NCI-H2227 (cell line): ENCODE results near the gene FOSL2.

Source experiments
- DNase-seq: peaks from one replicate; lab custom pipeline; 2025; ENCODE audit not compliant: unreplicated experiment; lab: John Stamatoyannopoulos, UW

FOSL2 gene

DNA sequence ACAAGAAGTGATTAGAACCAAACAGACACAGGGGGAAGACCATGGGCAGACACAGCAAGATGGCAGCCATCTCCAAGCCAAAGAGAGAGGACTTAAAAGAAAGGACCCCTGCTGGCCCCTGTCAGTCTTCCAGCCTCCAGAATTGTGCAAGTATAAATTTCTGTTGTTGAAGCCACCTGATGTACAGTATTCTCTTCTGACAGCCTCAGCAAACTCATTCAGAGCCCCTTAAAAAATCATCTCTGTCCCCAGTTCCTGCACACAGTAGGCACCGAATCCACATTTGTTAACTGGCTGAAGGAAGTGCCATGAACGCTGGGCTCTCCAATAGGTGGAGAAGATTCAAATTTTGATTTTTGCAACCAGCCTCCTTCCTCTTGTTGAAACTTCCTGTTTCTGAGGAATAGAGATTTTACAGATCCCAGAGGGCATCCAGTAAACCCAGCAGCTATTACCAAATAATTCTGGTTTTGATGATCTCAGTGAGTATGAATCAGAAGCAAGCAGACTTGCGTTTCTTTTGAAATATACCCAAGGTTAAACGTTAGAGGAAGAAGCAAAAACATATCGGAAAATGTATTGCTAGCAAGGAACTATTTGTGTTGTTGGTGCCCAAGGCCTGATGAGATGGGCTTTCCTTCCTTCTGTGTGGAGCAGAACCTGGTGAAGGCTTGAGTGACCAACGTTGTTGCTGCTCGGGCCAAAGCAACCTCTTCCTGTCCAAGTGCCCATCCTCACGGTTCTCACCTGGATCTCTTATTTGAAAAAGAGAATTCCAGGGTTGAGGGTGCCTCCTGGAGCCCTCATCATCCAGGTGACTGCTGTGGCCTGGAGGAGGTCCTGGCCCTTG lies 55.5 kb downstream of the FOSL2 start:
- no peak for DNase-seq

DNA sequence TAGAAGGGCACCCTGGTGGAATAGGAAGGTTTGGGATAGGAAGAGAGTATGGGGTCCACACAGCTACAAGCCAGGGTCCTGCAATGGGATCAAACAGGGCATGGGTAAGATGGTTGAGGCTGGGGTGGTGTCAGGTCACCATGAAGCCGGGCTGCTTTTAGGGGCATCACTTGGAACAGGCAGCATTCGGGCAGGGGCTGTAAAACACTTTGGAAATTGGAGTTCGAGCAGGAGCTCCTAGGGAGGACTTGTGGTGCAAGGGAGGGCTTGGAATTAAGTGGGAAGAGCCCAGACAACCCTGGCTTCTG lies 56.1 kb downstream of the FOSL2 start:
- DNase-seq: no peak

DNA sequence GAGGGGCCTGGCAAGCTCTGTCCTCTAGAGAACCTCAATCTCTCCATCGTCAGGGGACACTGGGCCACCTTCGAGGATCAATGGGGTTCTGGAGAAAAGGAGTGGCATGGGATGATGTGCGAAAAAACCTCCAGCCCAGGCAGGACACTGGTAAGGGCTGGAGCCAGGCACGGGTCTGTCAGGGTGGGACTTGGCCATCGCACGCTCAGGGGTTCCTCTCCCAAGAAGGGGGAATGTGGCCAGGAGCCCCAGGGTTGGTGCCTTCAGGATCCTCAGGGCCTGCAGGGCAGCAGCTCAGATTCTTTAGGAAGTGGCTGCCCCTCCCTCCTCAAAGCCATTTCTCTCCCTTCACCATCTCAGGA lies 56.4 kb downstream of the FOSL2 start:
- DNase-seq: no peak

DNA sequence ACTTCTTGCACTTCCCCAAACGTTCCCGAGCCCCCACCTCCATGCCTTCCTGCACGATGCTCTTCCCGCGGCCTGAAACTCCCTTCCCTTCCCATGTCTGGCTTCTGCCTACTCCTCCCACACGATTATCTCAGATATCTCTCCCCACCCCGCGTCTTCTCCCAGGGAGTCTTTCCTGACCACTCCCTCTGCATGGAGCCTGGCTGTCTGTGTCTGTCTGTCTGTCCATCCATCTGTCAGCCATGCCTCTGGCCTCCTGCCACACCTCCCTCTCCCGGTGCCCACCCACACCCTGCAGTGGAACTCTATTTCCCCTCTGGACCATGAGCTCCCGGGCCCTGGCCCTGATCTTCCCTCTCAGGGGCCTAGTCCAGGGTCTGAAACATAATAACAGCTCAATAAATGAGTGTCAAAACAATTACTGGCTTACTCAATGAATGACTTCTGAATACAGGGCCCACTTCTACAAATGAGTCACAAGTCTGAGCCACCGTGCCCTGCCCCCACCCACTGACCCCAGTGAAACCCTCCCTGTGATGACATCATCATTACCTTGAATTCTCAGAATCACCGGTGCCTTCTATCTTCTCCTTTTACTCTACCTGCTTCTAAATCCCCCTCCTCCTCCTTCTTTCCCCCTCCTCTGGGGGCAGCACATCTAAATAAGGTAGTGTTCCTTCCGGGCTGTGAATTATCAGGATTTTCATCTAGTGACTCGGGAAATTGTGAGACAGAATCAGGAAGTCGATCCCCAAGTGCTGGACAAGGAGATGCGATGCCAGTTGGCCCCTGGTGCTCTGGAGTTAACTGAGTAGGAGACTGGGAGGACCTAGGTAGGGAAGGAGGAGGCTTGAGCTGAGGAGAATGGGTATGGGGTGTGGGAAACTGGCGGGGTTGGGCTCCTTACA lies 57.1 kb downstream of the FOSL2 start:
- DNase-seq: no peak

DNA sequence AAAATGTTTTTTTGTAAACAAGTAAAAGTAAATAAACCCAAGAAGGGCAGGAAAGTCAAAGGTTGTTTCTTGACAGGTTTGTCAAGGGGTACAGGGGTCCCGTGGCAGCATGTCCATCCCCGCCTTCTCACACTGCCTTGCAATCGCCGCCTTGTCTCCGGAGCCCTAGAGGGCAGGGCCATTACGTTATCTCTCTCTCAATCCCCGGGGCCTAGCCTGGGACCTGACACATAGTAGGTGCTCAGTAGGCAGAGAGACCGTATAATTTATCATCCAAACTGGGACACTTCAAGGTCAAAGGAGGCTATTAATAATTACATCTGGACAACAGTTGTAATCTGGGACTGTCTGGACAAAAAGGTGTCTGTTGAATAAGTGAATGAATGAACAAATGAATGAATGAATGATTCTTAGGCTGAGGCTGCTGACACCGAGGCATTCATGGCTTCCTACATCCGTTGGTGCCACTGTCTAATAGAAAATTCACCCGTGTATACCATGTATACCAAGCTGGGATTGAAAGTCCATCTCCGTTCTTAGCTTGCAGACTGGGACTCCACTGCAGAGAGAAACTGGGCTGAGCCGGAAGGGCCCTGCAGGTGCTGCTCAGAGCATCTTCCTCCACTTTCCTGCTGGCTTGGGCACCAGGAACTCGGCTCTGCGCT lies 58.4 kb downstream of the FOSL2 start:
- no peak for DNase-seq

DNA sequence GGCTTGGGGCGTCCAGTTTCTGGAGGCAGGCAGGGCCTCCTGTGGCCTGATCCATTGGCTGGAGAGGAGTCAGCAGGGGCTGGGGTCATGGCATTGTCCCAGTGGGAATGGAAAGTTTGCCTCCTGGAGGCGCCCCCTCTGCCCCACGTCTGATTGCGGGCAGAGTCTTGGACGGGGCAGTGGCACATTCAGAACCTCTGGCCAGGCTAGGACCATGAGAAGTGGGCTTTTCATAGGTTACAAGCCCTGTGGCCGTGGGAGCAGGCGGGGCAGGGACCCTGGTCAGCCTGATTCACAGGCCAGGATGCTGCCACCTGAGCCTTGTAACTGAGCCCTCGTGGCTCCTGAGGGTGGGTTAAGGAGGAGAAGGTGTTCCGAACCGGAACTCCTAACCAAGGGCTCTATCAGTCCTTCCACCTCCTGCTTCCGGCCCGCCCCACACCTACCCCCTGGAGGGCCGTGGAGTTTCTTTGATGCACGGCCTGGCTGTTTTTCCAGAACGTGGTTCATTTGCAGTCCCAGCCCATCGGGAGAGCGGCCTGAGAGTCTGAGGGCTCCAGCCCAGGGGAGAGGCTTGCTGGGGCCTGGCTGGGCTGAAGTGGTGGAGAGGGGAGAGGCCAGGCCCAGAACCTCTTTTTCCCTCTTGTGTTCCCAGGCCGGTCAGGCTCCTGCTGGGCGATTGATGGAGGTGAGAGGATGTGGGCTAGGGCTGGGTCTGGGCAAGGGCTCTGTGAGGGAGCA lies 59.3 kb downstream of the FOSL2 start:
- no peak for DNase-seq

DNA sequence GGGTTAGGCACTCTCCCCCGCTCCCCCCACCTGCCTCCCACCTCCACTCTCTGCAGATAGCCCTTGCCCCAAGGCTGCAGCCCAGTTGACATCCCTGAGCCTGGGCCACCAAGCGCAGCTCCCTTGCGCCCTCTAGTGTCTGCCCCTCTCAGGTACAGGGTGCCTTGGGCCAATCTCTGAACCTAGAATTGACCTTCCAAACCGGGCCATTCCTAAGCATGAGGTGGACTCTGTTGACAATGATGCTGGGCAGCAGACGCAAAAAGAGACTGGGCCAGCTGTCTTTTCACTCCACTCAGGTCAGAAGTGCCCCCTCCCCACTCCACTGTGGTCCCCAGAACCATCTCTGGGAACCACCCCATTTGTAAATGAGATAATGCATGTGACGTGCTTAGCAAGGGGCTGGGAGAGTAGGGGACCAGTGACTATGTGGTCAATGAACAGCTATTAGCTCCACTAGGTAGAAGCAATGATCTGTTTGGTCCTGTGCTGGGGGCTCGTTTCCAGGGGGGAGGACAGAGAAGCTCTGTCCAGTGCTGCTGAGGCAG lies 60.0 kb downstream of the FOSL2 start:
- no peak for DNase-seq

DNA sequence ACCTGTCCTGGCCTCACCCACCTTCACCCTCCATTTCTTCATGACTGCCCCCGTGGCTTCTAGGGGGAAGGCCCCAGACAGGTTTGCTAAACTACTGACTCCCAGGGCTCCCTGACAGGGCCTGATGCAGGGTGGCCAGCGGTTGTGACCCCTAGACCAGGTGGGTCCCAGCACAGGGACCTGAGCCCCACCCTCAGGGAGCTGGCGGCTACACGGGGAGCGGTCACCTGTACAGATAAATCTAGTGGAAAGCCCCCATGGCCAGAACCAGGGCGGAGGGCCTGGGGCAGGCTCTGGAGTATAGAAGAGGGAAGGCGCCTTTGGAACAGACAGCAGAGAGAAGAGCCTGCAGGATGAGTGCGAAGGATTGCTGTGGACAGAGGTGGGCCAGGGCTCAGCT lies 60.7 kb downstream of the FOSL2 start:
- no peak for DNase-seq

DNA sequence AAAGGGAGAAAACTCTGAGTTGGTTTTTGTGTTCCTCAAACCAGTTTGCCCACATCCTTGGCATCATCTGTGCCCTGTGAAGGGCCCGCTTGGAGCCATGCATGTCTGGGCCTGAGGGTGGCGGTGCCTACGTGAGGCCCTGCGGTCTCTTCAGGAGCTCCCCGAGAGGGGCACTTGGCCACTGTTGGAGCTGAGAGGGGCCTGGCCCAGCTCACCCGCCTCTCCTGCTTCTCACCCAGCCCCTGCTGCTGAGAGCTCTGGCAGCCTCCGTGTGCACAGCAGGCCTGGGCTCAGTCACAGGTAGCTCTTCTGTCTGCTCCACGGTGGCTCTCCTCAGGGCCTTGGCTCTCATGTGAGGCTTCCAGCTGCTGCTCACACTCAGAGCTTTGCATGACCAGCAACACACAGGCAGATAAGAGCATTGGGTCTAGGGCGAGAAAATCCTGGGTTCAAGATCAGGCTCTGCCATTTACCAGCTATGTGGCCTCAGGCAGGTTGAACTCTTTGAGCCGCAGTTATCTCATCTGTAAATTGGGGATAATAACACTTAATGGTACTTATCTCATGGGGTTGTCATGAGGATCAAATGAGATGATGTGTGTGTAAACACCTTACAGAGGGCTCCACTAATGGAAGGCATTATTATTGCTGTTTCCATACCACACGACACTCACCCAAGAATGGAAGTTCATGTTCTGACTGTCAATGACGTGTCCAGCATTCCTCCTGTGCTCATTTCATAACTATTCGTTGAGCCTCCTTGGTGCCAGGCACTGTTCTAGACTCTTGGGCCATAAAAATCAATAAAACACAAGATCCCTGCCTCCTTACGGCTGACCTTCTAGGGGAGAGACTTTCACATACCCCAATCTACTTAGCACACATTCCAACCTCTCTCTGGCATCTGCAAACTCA lies 61.6 kb downstream of the FOSL2 start:
- DNase-seq: no peak

DNA sequence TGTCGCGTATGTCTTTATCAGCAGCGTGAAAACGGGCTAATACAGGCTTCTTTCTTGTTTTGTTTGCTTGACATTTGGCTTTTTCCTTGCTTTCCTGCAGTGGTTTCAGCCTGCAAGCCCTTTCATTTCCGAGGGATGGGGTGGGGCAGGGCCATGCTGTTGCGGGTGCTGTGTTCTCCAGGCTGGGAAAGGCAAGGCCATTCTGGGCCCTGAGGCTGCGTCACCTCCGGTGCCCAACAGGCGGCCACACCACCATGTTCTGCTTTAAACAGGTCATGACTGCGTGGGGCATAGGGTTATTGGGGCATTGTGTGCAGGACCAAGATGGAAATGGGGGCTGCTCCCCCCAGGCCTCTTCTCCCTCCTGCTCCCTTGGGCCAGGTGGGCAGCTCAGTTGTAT lies 64.6 kb downstream of the FOSL2 start:
- no peak for DNase-seq

DNA sequence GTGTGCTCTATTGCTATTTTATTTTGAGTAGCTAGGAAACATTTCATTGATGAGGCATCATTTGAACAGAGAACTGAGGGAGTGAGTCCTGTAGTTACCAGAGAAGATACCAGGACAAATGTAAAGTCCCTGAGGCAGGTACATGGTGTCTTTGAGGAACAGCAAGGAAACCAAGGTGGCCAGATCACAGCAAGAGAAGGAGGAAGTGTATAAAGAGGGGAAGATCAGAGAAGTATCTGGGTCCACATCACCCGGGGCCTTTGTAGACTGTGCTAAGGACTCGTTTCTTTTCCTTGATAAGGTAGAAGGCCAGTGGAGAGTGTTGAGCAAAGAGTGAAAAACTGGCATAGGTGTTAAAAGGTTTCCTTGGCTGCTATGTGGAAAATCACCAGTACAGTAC lies 68.4 kb downstream of the FOSL2 start:
- DNase-seq: no peak

DNA sequence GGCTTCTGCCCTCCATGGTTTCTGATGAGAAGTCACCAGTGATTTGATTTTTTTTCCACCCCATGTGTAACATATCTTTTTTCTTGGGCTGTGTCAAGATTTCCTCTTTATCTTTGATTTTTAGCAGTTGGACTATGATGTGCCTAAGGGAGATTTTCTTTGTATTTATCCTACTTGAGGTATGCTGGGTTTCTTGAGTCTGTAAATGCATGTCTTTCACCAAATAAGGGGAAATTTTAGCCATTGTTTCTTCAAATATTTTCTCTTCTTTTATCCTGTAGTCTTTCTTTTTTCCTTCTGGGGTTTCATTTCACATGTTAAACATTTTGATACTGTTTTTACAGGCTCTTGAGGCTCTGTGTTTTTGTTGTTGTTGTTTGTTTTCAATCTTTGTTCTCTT lies 69.5 kb downstream of the FOSL2 start:
- no peak for DNase-seq

DNA sequence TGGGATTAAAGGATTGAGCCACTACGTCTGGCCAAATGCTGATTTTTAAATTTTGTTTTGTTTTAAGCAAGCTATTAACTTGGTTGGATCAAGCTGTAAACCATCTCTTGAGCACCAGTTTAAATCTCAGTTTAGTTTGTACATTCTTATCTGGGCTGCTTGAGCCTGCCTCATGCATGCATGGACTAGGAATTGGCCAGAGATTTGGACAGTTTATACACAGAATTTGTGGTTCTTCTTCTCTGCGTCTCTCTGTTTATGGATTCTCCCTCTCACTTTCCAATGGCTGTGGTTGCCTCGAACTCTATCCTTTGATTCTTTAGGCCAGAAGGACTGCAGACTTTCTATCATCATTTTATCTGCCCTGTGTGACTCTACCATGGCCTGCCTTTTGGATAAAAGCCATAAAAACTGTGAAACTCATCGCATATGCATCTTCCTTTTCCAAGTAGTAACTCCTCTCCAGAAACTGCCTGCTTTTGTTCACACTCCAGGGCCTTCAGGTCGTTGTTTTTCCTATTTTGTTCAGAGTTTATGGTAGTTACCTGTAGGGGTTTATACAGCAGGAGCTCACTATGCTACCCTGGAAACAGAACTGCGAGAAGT lies 70.7 kb downstream of the FOSL2 start:
- no peak for DNase-seq

DNA sequence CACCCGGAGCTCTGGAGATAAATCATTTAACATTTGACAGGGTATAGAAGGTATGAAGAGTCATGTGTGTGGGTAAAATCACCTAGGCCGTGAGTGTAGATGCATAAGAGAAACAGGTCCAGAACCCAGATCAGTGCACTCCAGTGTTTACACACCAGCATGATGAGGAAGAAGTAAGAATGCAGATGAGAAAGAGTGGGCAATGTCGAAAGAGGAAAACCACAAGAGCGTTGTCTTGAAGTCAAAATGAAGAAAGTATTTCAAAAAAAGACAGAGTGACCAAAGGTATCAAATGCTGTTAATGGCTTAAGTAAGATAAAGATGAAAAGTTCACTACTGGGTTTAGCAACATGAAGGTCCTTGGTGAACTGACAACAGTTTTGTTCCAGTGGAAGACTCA lies 71.2 kb downstream of the FOSL2 start:
- DNase-seq: no peak

DNA sequence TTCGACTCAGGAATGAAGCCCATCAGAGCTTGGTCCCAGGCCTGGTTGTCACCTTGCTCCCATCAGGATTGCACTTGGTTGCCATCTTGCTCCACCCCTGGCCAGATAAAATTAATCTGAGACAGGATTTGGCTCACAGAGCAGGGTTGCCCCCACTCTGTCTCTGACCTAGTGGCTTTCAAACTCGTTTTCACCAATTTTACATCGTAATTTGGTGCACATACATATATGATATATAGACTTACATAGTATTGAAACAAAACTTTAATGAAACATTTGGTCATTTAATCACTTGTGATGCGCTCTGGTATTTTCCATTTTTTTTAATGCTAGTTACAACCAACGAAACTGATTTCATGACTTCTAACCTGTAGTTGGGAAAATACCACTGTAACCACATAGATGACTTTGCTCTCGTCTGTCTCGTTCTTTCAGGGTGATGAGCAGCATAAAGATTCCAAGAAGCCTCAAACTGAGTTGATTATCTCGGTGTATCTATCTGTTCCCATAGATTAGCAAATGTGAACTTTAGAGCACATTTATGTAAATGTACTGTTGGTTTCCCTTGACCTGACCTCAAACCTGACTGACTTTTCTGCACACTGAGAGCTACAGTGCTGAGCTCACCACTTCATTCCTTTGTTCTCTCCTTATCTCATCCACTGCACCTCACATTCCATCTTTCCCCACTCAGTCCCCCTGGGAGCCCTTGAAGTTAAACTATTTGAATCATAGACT lies 72.7 kb downstream of the FOSL2 start:
- no peak for DNase-seq
